B cell (primary cell): Measurements from ENCODE around the gene ST6GALNAC3.

Source experiments
- CTCF ChIP-seq: fragments of 200-600 bp; IDR thresholded peaks from one replicate; pipeline ENCODE4 v1.8.0; 2022; ENCODE audit warnings: antibody characterized with exemption, mild to moderate bottlenecking
- EZH2 ChIP-seq: IDR thresholded peaks from 2 replicates; pipeline ENCODE4 v1.6.1; 2012; ENCODE audit warnings: borderline replicate concordance, low read depth, mild to moderate bottlenecking, moderate library complexity, low read length; ENCODE audit not compliant: insufficient read depth, poor library complexity, severe bottlenecking

GRCh38 chr1:76262601-76263000 lies 188.1 kb downstream of the ST6GALNAC3 start:
- TF ChIP-seq CTCF (no peak), EZH2 (no peak)
